Neural cell (in vitro differentiated cells): ENCODE data around the gene BANP. TPM values are rescaled to one million over a fixed set of nuclear protein-coding genes. Genes with fewer than 3 reads are reported as not detected.

Source experiments
- H2AFZ ChIP-seq: fragments of 200-600, 300-800 bp; sonication (generic), shearing (Covaris generic); 2 replicates; pipeline ENCODE4 v1.6.0; 2014; ENCODE audit warnings: low read depth, mild to moderate bottlenecking, antibody characterized with exemption, low read length, moderate library complexity
- H3F3A ChIP-seq: fragments of 200-600 bp; shearing (Covaris generic); 2 replicates; pipeline ENCODE4 v1.6.1; 2016; ENCODE audit warnings: mild to moderate bottlenecking, moderate library complexity, mixed read lengths, antibody characterized with exemption, low read length; ENCODE audit not compliant: insufficient read depth, poor library complexity, severe bottlenecking
- H3K27ac ChIP-seq: fragments of 200-600, 300-800 bp; sonication (generic), shearing (Covaris generic); 2 replicates; pipeline ENCODE4 v1.5.1; 2014; ENCODE audit warnings: mild to moderate bottlenecking, low read length, moderate library complexity
- H3K27me3 ChIP-seq: fragments of 300-800, 200-600 bp; sonication (generic), shearing (Covaris generic); 2 replicates; pipeline ENCODE4 v1.6.0; 2014; ENCODE audit warnings: mild to moderate bottlenecking, low read depth, low read length, moderate library complexity; ENCODE audit not compliant: insufficient read depth
- H3K36me3 ChIP-seq: fragments of 300-800, 200-600 bp; sonication (generic), shearing (Covaris generic); 2 replicates; pipeline ENCODE4 v1.5.1; 2014; ENCODE audit warnings: mild to moderate bottlenecking, antibody characterized with exemption, low read length, moderate library complexity; ENCODE audit not compliant: insufficient read depth
- H3K4me2 ChIP-seq: fragments of 300-800, 200-600 bp; sonication (generic), shearing (Covaris generic); 2 replicates; pipeline ENCODE4 v1.6.0; 2014; ENCODE audit warnings: mild to moderate bottlenecking, low read length
- H3K4me3 ChIP-seq: fragments of 300-800, 200-600 bp; sonication (generic), shearing (Covaris generic); 2 replicates; pipeline ENCODE4 v1.5.1; 2014; ENCODE audit warnings: mild to moderate bottlenecking, low read length, moderate library complexity
- H3K79me2 ChIP-seq: fragments of 200-600 bp; shearing (Covaris generic); replicated peaks from 2 replicates; pipeline ENCODE4 v1.6.0; 2014; ENCODE audit warnings: mild to moderate bottlenecking, low read length, moderate library complexity; ENCODE audit not compliant: insufficient read depth
- H3K9ac ChIP-seq: fragments of 300-800, 200-600 bp; sonication (generic), shearing (Covaris generic); 2 replicates; pipeline ENCODE4 v1.6.1; 2016; ENCODE audit warnings: mild to moderate bottlenecking, low read length, mixed read lengths
- H3K9me2 ChIP-seq: fragments of 200-600 bp; shearing (Covaris generic); 2 replicates; pipeline ENCODE4 v1.6.1; 2016; ENCODE audit warnings: mild to moderate bottlenecking, low read length, mixed read lengths; ENCODE audit not compliant: insufficient read depth
- H3K9me3 ChIP-seq: fragments of 200-600, 300-800 bp; sonication (generic), shearing (Covaris generic); 2 replicates; pipeline ENCODE4 v1.6.1; 2016; ENCODE audit warnings: mild to moderate bottlenecking, mixed run types, low read length, moderate library complexity, mixed read lengths
- H4K20me1 ChIP-seq: fragments of 200-600 bp; shearing (Covaris generic); 2 replicates; pipeline ENCODE4 v1.6.1; 2016; ENCODE audit warnings: mild to moderate bottlenecking, mixed run types; ENCODE audit not compliant: insufficient read depth
- CTCF ChIP-seq: fragments of 450-650 bp; IDR thresholded peaks from 2 replicates; pipeline ENCODE4 v1.5.1; 2014; ENCODE audit warnings: antibody characterized with exemption, mild to moderate bottlenecking, moderate library complexity; ENCODE audit not compliant: poor library complexity, severe bottlenecking
- EP300 ChIP-seq: fragments of 450-650 bp; conservative IDR thresholded peaks from 2 replicates; pipeline ENCODE4 v1.6.1; 2014; ENCODE audit warnings: antibody characterized with exemption, mild to moderate bottlenecking, moderate library complexity; ENCODE audit not compliant: poor library complexity, severe bottlenecking
- EZH2 ChIP-seq: fragments of 200-600, 300-800 bp; shearing (Covaris generic), sonication (generic); IDR thresholded peaks from 2 replicates; pipeline ENCODE4 v1.6.1; 2014; ENCODE audit warnings: antibody characterized with exemption, low read length, borderline replicate concordance, mild to moderate bottlenecking; ENCODE audit not compliant: insufficient read depth, poor library complexity, severe bottlenecking
- MXI1 ChIP-seq: fragments of 450-650 bp; conservative IDR thresholded peaks from 2 replicates; pipeline ENCODE4 v1.6.1; 2014; ENCODE audit warnings: antibody characterized with exemption, mild to moderate bottlenecking; ENCODE audit not compliant: poor library complexity, severe bottlenecking
- POLR2AphosphoS5 ChIP-seq: IDR thresholded peaks from 2 replicates; pipeline ENCODE4 v1.6.1; 2012
- RAD21 ChIP-seq: fragments of 450-650 bp; conservative IDR thresholded peaks from 2 replicates; pipeline ENCODE4 v1.6.1; 2014; ENCODE audit warnings: antibody characterized with exemption, mild to moderate bottlenecking, moderate library complexity
- SMC3 ChIP-seq: fragments of 450-650 bp; conservative IDR thresholded peaks from 2 replicates; pipeline ENCODE4 v1.6.1; 2014; ENCODE audit warnings: antibody characterized with exemption, mild to moderate bottlenecking, moderate library complexity; ENCODE audit not compliant: poor library complexity
- TAF1 ChIP-seq: IDR thresholded peaks from 2 replicates; pipeline ENCODE4 v1.6.1; 2012; ENCODE audit warnings: low read depth
- polyA plus RNA-seq: library from polyadenylated mRNA; depleted of rRNA; stranded (reverse); fragments of >200 nt; gene quantifications from 2 replicates; pipeline ENCODE4 v1.2.3, GENCODE V29; 2014
- TF ChIP-seq, protein P1 (sequence below): IDR thresholded peaks from 2 replicates; pipeline ENCODE4 v1.6.1; 2012; ENCODE audit warnings: borderline replicate concordance

The BANP gene
- polyA plus RNA-seq, 1 donor from 2014 or later = 20.6 TPM

DNA sequence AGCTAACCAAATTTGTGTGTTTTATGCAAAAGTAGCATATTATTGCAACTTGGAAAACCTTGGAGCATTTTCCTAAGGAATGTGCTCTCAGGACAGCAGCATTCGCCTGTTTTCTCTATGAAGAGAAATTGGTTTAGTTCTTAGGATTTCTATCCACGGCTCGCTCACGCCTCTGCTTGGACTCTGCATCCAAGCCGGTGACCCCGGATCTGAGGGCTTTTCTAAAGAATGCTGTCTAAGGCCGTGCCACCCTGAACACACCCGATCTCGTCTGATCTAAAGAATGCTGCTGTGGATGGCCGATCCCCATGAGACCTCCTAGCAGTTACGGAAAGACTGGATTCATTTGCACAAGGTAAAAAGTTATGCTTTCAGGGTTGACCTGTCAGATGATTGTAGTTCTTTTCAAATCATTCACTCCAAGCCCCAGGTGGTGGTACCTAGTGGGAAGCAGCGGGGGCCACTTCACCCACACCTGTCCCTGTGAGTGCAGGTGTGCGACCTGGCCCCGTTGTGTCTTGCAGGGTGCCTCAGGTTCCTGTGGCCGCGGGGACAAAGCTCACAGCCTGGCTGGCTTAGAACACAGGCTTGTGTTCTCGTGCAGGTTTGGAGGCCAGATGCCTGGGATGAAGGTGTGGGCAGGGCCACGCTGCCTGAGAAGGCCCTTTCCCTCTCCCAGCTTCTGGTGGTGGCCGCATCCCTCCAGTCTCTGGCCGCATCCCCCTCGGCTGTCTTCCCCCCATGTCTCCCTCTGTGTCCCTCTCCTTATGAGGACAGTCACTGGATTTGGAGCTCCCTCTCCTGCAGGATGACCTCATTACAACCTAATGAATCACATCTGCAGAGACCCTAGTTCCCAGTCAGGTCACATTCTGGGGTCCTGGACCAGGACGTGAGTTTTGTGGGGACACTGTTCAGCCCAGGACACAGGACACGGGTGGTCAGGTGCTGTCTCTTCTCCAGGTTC, 71.1 kb downstream of the BANP start:
- Histone ChIP-seq H3K9ac (no peak overlapping the region), H3K27me3 (no peaks in the 10 kb centered on the region), H2AFZ (no peak overlapping the region), H3K79me2 (no peaks in the 10 kb centered on the region), H3F3A (no peaks in the 10 kb centered on the region), H3K9me2 (no peaks in the 10 kb centered on the region), H3K9me3 (no peaks in the 10 kb centered on the region), H3K4me2 (no peak overlapping the region), H4K20me1 (no peaks in the 10 kb centered on the region), H3K36me3 (no peaks in the 10 kb centered on the region), H3K4me3 (no peak overlapping the region), H3K27ac (no peak overlapping the region)
- TF ChIP-seq SMC3 (no peak), RAD21 (no peak), EP300 (no peak), MXI1 (no peak), TAF1 (no peak), CTCF (no peak), EZH2 (no peak)
- TF ChIP-seq, protein P1, sequence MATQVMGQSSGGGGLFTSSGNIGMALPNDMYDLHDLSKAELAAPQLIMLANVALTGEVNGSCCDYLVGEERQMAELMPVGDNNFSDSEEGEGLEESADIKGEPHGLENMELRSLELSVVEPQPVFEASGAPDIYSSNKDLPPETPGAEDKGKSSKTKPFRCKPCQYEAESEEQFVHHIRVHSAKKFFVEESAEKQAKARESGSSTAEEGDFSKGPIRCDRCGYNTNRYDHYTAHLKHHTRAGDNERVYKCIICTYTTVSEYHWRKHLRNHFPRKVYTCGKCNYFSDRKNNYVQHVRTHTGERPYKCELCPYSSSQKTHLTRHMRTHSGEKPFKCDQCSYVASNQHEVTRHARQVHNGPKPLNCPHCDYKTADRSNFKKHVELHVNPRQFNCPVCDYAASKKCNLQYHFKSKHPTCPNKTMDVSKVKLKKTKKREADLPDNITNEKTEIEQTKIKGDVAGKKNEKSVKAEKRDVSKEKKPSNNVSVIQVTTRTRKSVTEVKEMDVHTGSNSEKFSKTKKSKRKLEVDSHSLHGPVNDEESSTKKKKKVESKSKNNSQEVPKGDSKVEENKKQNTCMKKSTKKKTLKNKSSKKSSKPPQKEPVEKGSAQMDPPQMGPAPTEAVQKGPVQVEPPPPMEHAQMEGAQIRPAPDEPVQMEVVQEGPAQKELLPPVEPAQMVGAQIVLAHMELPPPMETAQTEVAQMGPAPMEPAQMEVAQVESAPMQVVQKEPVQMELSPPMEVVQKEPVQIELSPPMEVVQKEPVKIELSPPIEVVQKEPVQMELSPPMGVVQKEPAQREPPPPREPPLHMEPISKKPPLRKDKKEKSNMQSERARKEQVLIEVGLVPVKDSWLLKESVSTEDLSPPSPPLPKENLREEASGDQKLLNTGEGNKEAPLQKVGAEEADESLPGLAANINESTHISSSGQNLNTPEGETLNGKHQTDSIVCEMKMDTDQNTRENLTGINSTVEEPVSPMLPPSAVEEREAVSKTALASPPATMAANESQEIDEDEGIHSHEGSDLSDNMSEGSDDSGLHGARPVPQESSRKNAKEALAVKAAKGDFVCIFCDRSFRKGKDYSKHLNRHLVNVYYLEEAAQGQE = no peak

- Histone ChIP-seq H3K9ac (no peak overlapping the region), H3K36me3 (no peaks in the 10 kb centered on the region), H3K9me3 (no peaks in the 10 kb centered on the region), H4K20me1 (no peaks in the 10 kb centered on the region), H3K27ac (no peak overlapping the region), H3K79me2 (no peaks in the 10 kb centered on the region), H3F3A (no peaks in the 10 kb centered on the region), H2AFZ (no peak overlapping the region), H3K4me3 (no peak overlapping the region), H3K27me3 (no peaks in the 10 kb centered on the region), H3K4me2 (no peak overlapping the region), H3K9me2 (no peaks in the 10 kb centered on the region)
- TF ChIP-seq SMC3 (no peak), TAF1 (no peak), CTCF (no peak), EP300 (no peak), POLR2AphosphoS5 (no peak), RAD21 (no peak), MXI1 (no peak), EZH2 (no peak)
- TF ChIP-seq, protein P1 = no peak
These were observed 72.1 kb downstream of the BANP start for GRCh38 chr16:88023366-88023765.
